CD4-positive, alpha-beta memory T cell (primary cell): ENCODE data around the gene UBXN4. TPM values are rescaled to one million over a fixed set of nuclear protein-coding genes. Genes with fewer than 3 reads are reported as not detected.

ENCODE experiments used
- CTCF ChIA-PET: fragments of 350-600 bp; sonication (Branson Sonifier 250); formaldehyde crosslinking; loops from one replicate; lab custom pipeline; 2021; ENCODE audit warnings: inconsistent platforms; ENCODE audit not compliant: partially characterized antibody; lab: Charles Lee
- POLR2A ChIA-PET: fragments of 350-600 bp; sonication (Branson Sonifier 250); formaldehyde crosslinking; loops from one replicate; lab custom pipeline; 2021; ENCODE audit not compliant: partially characterized antibody; lab: Charles Lee
- DNase-seq, 5 donors: peaks; one replicate each; pipeline versions ENCODE4 v3.0.0 to v3.0.0-alpha.2; 2020 to 2022; ENCODE audit warnings: mixed read lengths in 1 of 5
- H3K27ac ChIP-seq: one replicate; pipeline ENCODE4 v1.7.0; 2013; ENCODE audit warnings: low read depth, low read length
- H3K27me3 ChIP-seq: 2 replicates; pipeline ENCODE4 v1.7.0; 2013; ENCODE audit warnings: mild to moderate bottlenecking, low read length, moderate library complexity; ENCODE audit not compliant: insufficient read depth
- H3K36me3 ChIP-seq: 2 replicates; pipeline ENCODE4 v1.7.0; 2013; ENCODE audit warnings: mild to moderate bottlenecking, low read length, moderate library complexity; ENCODE audit not compliant: insufficient read depth
- H3K4me1 ChIP-seq: 2 replicates; pipeline ENCODE4 v1.7.0; 2013; ENCODE audit warnings: mild to moderate bottlenecking, low read length, moderate library complexity; ENCODE audit not compliant: insufficient read depth
- H3K4me3 ChIP-seq, 2 donors: one replicate each; pipeline ENCODE4 v1.7.0; 2013; ENCODE audit warnings: low read length in 2 of 2, mild to moderate bottlenecking in 1 of 2
- H3K9me3 ChIP-seq, 2 donors: one replicate each; pipeline ENCODE4 v1.7.0; 2013; ENCODE audit warnings: low read length in 2 of 2, control low read depth in 1 of 2; ENCODE audit not compliant: control insufficient read depth in 1 of 2
- H3K27ac Mint-ChIP-seq, 7 donors: one replicate each; pipeline ENCODE4 v1.8.0; 2020 to 2021; ENCODE audit warnings: mixed read lengths in 7 of 7, mild to moderate bottlenecking in 6 of 7, inconsistent platforms in 3 of 7, moderate library complexity in 3 of 7
- H3K27me3 Mint-ChIP-seq, 2 donors: one replicate each; pipeline ENCODE4 v1.8.0; 2020 to 2021; ENCODE audit warnings: mixed read lengths in 2 of 2
- H3K36me3 Mint-ChIP-seq, 2 donors: one replicate each; pipeline ENCODE4 v1.8.0; 2020 to 2021; ENCODE audit warnings: mixed read lengths in 2 of 2, inconsistent platforms in 1 of 2, mild to moderate bottlenecking in 1 of 2
- H3K4me1 Mint-ChIP-seq, 4 donors: one replicate each; pipeline ENCODE4 v1.8.0; 2020 to 2021; ENCODE audit warnings: mixed read lengths in 4 of 4, mild to moderate bottlenecking in 1 of 4
- H3K4me3 Mint-ChIP-seq, 8 donors: one replicate each; pipeline ENCODE4 v1.8.0; 2020 to 2021; ENCODE audit warnings: mixed read lengths in 8 of 8, mild to moderate bottlenecking in 7 of 8, moderate library complexity in 6 of 8, inconsistent platforms in 3 of 8
- H3K9me3 Mint-ChIP-seq, 8 donors: one replicate each; pipeline ENCODE4 v1.8.0; 2020 to 2021; ENCODE audit warnings: mixed read lengths in 8 of 8, mild to moderate bottlenecking in 5 of 8, inconsistent platforms in 3 of 8, moderate library complexity in 1 of 8
- intact Hi-C: fragments of 100-400 bp; cut with micrococcal nuclease; formaldehyde crosslinking; loops from one replicate; pipeline ENCODE4 v1.15.1; 2023
- polyA plus RNA-seq, 2 donors: library from polyadenylated mRNA; unstranded; fragments of 300-500 nt; fragmentation: Illumina TruSeq; gene quantifications; one replicate each; pipeline ENCODE4 v1.2.3, GENCODE V29; 2021
- total RNA-seq, 2 experiments: library from RNA; stranded (reverse); gene quantifications; one replicate each; pipeline ENCODE4 v1.2.3, GENCODE V29; 2021

Gene UBXN4
- total and polyA plus RNA-seq, 4 experiments from 2014 or later, result 111 to 128 (median 119) TPM

GRCh38 chr2:135755573-135755972 lies 13.9 kb downstream of the UBXN4 start:
- POLR2A ChIA-PET, result interaction anchor here (1.1 kb wide), 1 partner anchor 13 kb away, joined by 6 read pairs; no protein-coding TSS in a partner anchor
- Mint-ChIP-seq H3K27ac (no peak overlapping the region), H3K4me1 (peaks cover 0 to 4% (median 2%) of the 10 kb centered on the region in 4 donors), H3K27me3 (no peaks in the 10 kb centered on the region), H3K36me3 (peaks cover 53 to 56% of the 10 kb centered on the region in 2 donors), H3K4me3 (no peak overlapping the region), H3K9me3 (peaks cover 0 to 12% (median 11%) of the 10 kb centered on the region in 8 donors)
- H3K9me3 ChIP-seq, result peaks cover 0 to 4% of the 10 kb centered on the region in 2 donors
- H3K36me3 ChIP-seq, result peaks cover 44% of the 10 kb centered on the region
- intact Hi-C loops, result no loop called here
- no peaks in the 10 kb centered on the region for H3K27me3 ChIP-seq
- no peak overlapping the region for H3K4me3 ChIP-seq
- CTCF ChIA-PET, result interaction anchor here (0.9 to 1.6 kb wide), 5 partner anchors 10 to 46 kb away, joined by 3 to 5 read pairs (median 4); no protein-coding TSS in a partner anchor
- H3K4me1 ChIP-seq, result no peaks in the 10 kb centered on the region
- no peak overlapping the region for H3K27ac ChIP-seq
- DNase-seq, result no peak

GRCh38 chr2:135756692-135757091 lies 15.0 kb downstream of the UBXN4 start:
- Mint-ChIP-seq H3K9me3 (peaks cover 0 to 12% (median 11%) of the 10 kb centered on the region in 8 donors), H3K4me1 (peaks cover 0 to 6% (median 2%) of the 10 kb centered on the region in 4 donors), H3K27ac (no peak overlapping the region), H3K4me3 (no peak overlapping the region), H3K27me3 (no peaks in the 10 kb centered on the region), H3K36me3 (peaks cover 62% of the 10 kb centered on the region in 2 donors)
- intact Hi-C loops, result no loop called here
- CTCF ChIA-PET, result interaction anchor here (0.9 to 1.6 kb wide), 3 partner anchors 11 to 41 kb away, joined by 3 to 5 read pairs (median 4); no protein-coding TSS in a partner anchor
- Histone ChIP-seq H3K27ac (no peak overlapping the region), H3K4me1 (no peaks in the 10 kb centered on the region), H3K4me3 (no peak overlapping the region), H3K27me3 (no peaks in the 10 kb centered on the region), H3K9me3 (peaks cover 0 to 4% of the 10 kb centered on the region in 2 donors), H3K36me3 (peaks cover 55% of the 10 kb centered on the region)
- POLR2A ChIA-PET, result no interaction called here
- DNase-seq, result no peak

- no peak overlapping the region for H3K27ac Mint-ChIP-seq
- POLR2A ChIA-PET, result interaction anchor here (0.6 kb wide), 1 partner anchor 19 kb away, joined by 3 read pairs; no protein-coding TSS in a partner anchor
- Histone ChIP-seq H3K4me3 (no peak overlapping the region), H3K27ac (no peak overlapping the region), H3K27me3 (no peaks in the 10 kb centered on the region), H3K36me3 (peaks cover 44% of the 10 kb centered on the region), H3K4me1 (no peaks in the 10 kb centered on the region), H3K9me3 (peaks cover 0 to under 1% of the 10 kb centered on the region in 2 donors)
- H3K9me3 Mint-ChIP-seq, result peaks cover 0 to 3% (median under 1%) of the 10 kb centered on the region in 8 donors
- no peaks in the 10 kb centered on the region for H3K27me3 Mint-ChIP-seq
- no peak for DNase-seq
- peaks cover 48 to 53% of the 10 kb centered on the region in 2 donors for H3K36me3 Mint-ChIP-seq
- intact Hi-C loops, result no loop called here
- H3K4me1 Mint-ChIP-seq, result peaks cover 0 to 7% (median 3%) of the 10 kb centered on the region in 4 donors
- CTCF ChIA-PET, result interaction anchor here (1.0 to 1.3 kb wide), 2 partner anchors 35 to 53 kb away, joined by 3 to 5 read pairs; no protein-coding TSS in a partner anchor
- no peak overlapping the region for H3K4me3 Mint-ChIP-seq
Observed at GRCh38 chr2:135762022-135762421, 20.4 kb downstream of the UBXN4 start.

GRCh38 chr2:135762530-135762929 lies 20.9 kb downstream of the UBXN4 start:
- Mint-ChIP-seq H3K4me1 (peaks cover 0 to 9% (median 5%) of the 10 kb centered on the region in 4 donors), H3K4me3 (no peak overlapping the region), H3K27me3 (no peaks in the 10 kb centered on the region), H3K27ac (peak overlapping the region in 2 of 7 donors; percentile 24 to 56), H3K36me3 (peaks cover 46 to 54% of the 10 kb centered on the region in 2 donors), H3K9me3 (no peaks in the 10 kb centered on the region)
- no peaks in the 10 kb centered on the region for H3K4me1 ChIP-seq
- H3K27me3 ChIP-seq, result no peaks in the 10 kb centered on the region
- intact Hi-C loops, result no loop called here
- DNase-seq, result no peak
- no peak overlapping the region for H3K4me3 ChIP-seq
- ChIA-PET CTCF (no interaction called here), POLR2A (interaction anchor here (0.6 kb wide), 1 partner anchor 20 kb away, joined by 3 read pairs; no protein-coding TSS in a partner anchor)
- H3K9me3 ChIP-seq, result no peaks in the 10 kb centered on the region
- no peak overlapping the region for H3K27ac ChIP-seq
- H3K36me3 ChIP-seq, result peaks cover 43% of the 10 kb centered on the region

GRCh38 chr2:135768863-135769262 lies 27.2 kb downstream of the UBXN4 start:
- Mint-ChIP-seq H3K4me1 (peaks cover 0 to 8% (median 3%) of the 10 kb centered on the region in 4 donors), H3K36me3 (peaks cover 47 to 63% of the 10 kb centered on the region in 2 donors), H3K27ac (no peak overlapping the region), H3K4me3 (no peak overlapping the region), H3K9me3 (no peaks in the 10 kb centered on the region), H3K27me3 (no peaks in the 10 kb centered on the region)
- intact Hi-C loops, result no loop called here
- DNase-seq, result no peak
- H3K4me3 ChIP-seq, result no peak overlapping the region
- H3K27me3 ChIP-seq, result no peaks in the 10 kb centered on the region
- CTCF ChIA-PET, result no interaction called here
- H3K4me1 ChIP-seq, result no peaks in the 10 kb centered on the region
- no peak overlapping the region for H3K27ac ChIP-seq
- no peaks in the 10 kb centered on the region for H3K9me3 ChIP-seq
- POLR2A ChIA-PET, result no interaction called here
- peaks cover 52% of the 10 kb centered on the region for H3K36me3 ChIP-seq

- CTCF ChIA-PET, result interaction anchor here (1.9 kb wide), 1 partner anchor 770 kb away, joined by 5 read pairs; no protein-coding TSS in a partner anchor
- H3K27ac ChIP-seq, result no peak overlapping the region
- Mint-ChIP-seq H3K9me3 (no peaks in the 10 kb centered on the region), H3K27ac (peak overlapping the region in 1 of 7 donors; percentile 64), H3K27me3 (no peaks in the 10 kb centered on the region), H3K4me3 (no peak overlapping the region), H3K4me1 (no peaks in the 10 kb centered on the region), H3K36me3 (peaks cover 48 to 81% of the 10 kb centered on the region in 2 donors)
- intact Hi-C loops, result no loop called here
- H3K4me1 ChIP-seq, result no peaks in the 10 kb centered on the region
- H3K36me3 ChIP-seq, result peaks cover 78% of the 10 kb centered on the region
- H3K27me3 ChIP-seq, result no peaks in the 10 kb centered on the region
- POLR2A ChIA-PET, result no interaction called here
- DNase-seq, result no peak
- H3K4me3 ChIP-seq, result no peak overlapping the region
- H3K9me3 ChIP-seq, result no peaks in the 10 kb centered on the region
Observed at GRCh38 chr2:135773319-135773718, 31.7 kb downstream of the UBXN4 start.

- H3K4me3 Mint-ChIP-seq, result no peak overlapping the region
- H3K4me3 ChIP-seq, result no peak overlapping the region
- no peaks in the 10 kb centered on the region for H3K9me3 ChIP-seq
- no peak overlapping the region for H3K27ac ChIP-seq
- POLR2A ChIA-PET, result no interaction called here
- no peaks in the 10 kb centered on the region for H3K9me3 Mint-ChIP-seq
- no peaks in the 10 kb centered on the region for H3K27me3 ChIP-seq
- H3K36me3 Mint-ChIP-seq, result peaks cover 52 to 82% of the 10 kb centered on the region in 2 donors
- H3K4me1 Mint-ChIP-seq, result no peaks in the 10 kb centered on the region
- CTCF ChIA-PET, result interaction anchor here (1.9 kb wide), 1 partner anchor 770 kb away, joined by 5 read pairs; no protein-coding TSS in a partner anchor
- intact Hi-C loops, result no loop called here
- no peak for DNase-seq
- H3K27me3 Mint-ChIP-seq, result no peaks in the 10 kb centered on the region
- no peaks in the 10 kb centered on the region for H3K4me1 ChIP-seq
- peaks cover 77% of the 10 kb centered on the region for H3K36me3 ChIP-seq
- no peak overlapping the region for H3K27ac Mint-ChIP-seq
Observed at GRCh38 chr2:135773917-135774316, 32.3 kb downstream of the UBXN4 start.
